Activated T-cell treated with anti-CD3 and anti-CD28 coated beads, Interleukin-2, amount 50 U/mL, for 24 hours (primary cell): ENCODE measurements around the gene C5orf63.
"Not testable (repeated sequence)": the region's sequence is repeated elsewhere in the genome, so short reads cannot be mapped to it uniquely, and the experiment has no call there.

Source experiments
- DNase-seq: peaks from one replicate; pipeline ENCODE4 v3.0.0-alpha.2; 2020
- H3K27ac Mint-ChIP-seq: 2 replicates; pipeline ENCODE4 v1.8.0; 2020; ENCODE audit warnings: mild to moderate bottlenecking, mixed read lengths
- H3K27me3 Mint-ChIP-seq: 2 replicates; pipeline ENCODE4 v1.8.0; 2020; ENCODE audit warnings: mixed read lengths
- H3K36me3 Mint-ChIP-seq: 2 replicates; pipeline ENCODE4 v1.8.0; 2020; ENCODE audit warnings: low read depth, mixed read lengths
- H3K4me1 Mint-ChIP-seq: 2 replicates; pipeline ENCODE4 v1.8.0; 2020; ENCODE audit warnings: low read depth, mixed read lengths
- H3K4me3 Mint-ChIP-seq: 2 replicates; pipeline ENCODE4 v1.8.0; 2020; ENCODE audit warnings: mild to moderate bottlenecking, moderate library complexity, mixed read lengths
- H3K9me3 Mint-ChIP-seq: 2 replicates; pipeline ENCODE4 v1.8.0; 2020; ENCODE audit warnings: mixed read lengths

The C5orf63 gene

DNA sequence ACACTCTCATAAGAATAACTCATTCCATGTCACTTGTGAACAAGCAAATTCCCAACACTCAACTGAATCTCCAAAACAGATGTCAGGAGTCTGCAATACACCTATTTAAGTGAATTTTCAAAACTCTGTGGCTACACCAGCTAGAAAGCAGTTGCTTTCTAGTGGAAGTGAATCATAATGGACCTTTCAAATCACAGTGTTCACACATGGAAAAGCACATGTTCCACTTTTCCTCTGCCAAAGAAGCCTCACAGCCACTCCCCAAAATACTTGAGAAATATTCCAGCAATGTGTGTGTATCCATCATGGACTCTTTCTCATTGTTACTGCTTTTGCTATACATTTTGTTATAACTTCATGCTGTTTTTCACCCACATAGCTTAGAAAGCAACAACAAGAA is 60.4 kb downstream of the C5orf63 start:
- H3K4me3 Mint-ChIP-seq: no peak overlapping the region

DNA sequence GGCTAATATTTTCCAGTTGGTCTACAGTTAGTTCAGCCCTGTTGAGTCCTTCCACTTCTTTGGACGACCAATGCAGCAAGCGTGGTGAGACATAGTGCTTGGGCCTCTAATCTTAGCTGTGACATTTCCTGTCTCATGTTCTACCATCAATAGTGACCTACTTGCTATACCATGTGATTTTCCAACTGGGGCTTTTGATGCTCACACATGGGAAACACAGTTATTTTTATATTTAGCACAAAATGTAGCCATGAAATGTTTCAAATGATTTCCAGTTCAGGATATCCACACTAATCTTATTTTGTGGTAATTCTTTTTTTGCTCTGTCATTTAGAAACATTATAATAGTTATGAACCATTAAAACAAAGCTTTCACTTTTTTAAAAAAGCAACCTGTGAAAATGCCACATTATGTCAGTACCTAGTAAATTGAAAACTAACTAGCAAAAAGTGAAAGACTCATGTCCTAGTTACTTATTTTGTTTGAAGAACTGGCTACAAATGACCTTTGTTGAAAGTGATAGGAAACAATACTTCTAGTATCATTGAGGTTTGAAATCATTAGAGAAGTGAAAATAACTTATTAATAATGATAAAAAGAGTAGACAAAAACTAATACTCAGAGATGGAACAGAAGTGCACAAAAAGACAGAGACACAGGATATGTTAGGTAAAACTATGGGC is 61.2 kb downstream of the C5orf63 start:
- no peak for DNase-seq
- no peak overlapping the region for H3K27ac Mint-ChIP-seq

More for the DNA sequence above, 60.4 kb downstream of the C5orf63 start:
- DNase-seq: no peak
- Mint-ChIP-seq H3K4me1 (peaks cover 41% of the 10 kb centered on the region), H3K27ac (no peak overlapping the region), H3K27me3 (no peaks in the 10 kb centered on the region), H3K9me3 (no peaks in the 10 kb centered on the region), H3K36me3 (no peaks in the 10 kb centered on the region)

DNA sequence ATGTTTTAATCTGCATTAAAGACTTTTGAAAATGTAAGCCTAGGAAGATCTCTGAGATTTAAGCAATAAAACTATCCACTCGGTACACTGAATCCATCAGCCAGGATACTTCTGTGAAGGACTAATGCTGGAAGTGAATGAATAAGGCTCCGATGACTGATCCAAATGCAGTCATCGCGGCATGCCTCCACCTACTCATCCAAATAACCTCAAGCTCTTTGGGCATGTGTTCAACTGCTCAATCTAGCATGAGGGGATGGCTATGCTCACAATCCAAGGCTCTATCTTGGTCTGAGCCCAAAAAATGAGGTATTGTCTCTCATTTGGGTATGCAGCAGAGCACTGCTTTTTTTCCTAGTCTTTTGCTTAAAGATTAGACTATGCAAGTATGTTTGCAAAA is 62.1 kb downstream of the C5orf63 start:
- Mint-ChIP-seq H3K4me1 (peaks cover 46% of the 10 kb centered on the region), H3K4me3 (no peak overlapping the region), H3K9me3 (no peaks in the 10 kb centered on the region), H3K27me3 (no peaks in the 10 kb centered on the region), H3K36me3 (no peaks in the 10 kb centered on the region), H3K27ac (no peak overlapping the region)
- DNase-seq: no peak

More for the DNA sequence above, 61.2 kb downstream of the C5orf63 start:
- H3K36me3 Mint-ChIP-seq: no peaks in the 10 kb centered on the region
- peaks cover 41% of the 10 kb centered on the region for H3K4me1 Mint-ChIP-seq
- no peak overlapping the region for H3K4me3 Mint-ChIP-seq
- H3K27me3 Mint-ChIP-seq: no peaks in the 10 kb centered on the region
- no peaks in the 10 kb centered on the region for H3K9me3 Mint-ChIP-seq

DNA sequence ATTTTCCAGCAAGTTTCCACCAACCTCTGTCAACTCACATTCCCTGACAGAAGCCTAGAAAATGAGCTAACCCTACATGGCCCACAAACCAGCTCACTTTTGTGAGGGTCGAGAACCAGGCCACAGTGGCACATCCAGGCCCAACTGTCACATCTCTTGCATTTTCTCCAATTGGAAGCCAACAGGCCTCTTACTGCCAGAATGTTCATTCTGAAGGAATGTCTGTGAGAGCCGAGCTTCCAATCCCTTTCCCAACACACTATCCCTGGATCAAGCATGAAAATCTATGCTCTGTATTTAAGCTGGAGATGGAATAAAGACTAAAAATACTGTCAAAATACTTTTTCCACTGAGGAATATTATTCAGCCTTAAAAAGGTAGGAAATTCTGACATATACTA is 62.9 kb downstream of the C5orf63 start:
- no peak for DNase-seq
- H3K4me3 Mint-ChIP-seq: no peak overlapping the region

DNA sequence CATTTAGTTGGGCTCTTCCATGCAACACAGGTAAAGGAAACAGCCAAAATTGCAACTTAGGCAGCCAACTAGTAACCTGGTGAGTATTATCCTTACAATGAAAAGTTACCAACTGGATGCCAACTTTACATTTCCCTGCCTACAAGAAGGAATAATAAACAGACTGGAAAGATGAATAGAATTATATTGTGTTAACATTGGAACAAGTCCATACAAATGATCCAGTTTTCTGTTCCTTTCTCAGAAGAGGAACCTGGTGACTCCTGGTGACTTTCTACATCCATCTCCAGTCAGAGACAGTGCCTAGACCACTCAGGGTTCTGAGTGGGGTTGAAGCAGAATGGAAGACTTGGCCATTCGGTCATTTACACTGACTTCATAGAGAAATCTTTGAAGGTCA is 63.5 kb downstream of the C5orf63 start:
- no peaks in the 10 kb centered on the region for H3K9me3 Mint-ChIP-seq
- DNase-seq: no peak
- H3K27me3 Mint-ChIP-seq: no peaks in the 10 kb centered on the region
- peaks cover 44% of the 10 kb centered on the region for H3K4me1 Mint-ChIP-seq
- no peak overlapping the region for H3K27ac Mint-ChIP-seq
- no peak overlapping the region for H3K4me3 Mint-ChIP-seq
- H3K36me3 Mint-ChIP-seq: no peaks in the 10 kb centered on the region

More for the DNA sequence above, 62.9 kb downstream of the C5orf63 start:
- no peak overlapping the region for H3K27ac Mint-ChIP-seq
- H3K36me3 Mint-ChIP-seq: no peaks in the 10 kb centered on the region
- H3K4me1 Mint-ChIP-seq: peaks cover 46% of the 10 kb centered on the region
- no peaks in the 10 kb centered on the region for H3K9me3 Mint-ChIP-seq
- no peaks in the 10 kb centered on the region for H3K27me3 Mint-ChIP-seq

DNA sequence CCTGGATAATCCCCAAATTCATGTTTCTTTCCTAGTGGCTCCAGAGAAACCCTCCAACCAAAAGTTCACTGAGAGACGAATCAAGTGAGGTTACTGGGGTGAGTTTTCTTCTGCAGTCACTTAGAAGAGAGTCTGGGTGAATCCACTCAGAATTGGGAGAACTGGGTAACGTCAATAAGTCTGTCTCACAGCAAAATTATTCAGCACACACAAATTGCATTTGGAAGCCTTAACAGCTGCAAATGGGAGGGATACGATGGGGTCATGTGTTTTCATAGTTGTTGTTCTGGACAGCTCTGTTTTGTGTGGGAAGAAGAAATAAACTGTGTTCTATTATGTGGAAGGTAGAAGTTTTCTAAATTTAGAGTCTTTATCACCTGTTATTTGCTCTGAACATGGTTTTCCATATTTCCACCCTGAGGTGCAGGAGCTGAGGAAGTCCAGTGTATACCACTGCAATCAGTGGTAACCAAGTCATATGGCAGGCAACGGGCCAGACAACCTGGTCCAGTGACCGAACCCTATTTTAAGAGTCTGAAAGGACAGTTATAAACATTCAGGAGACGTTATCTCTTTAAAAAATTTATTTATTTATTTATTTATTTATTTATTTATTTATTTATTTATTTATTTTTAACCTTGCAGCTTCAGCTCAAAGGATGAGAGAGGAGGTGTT is 64.9 kb downstream of the C5orf63 start:
- peaks cover 32% of the 10 kb centered on the region for H3K4me1 Mint-ChIP-seq
- no peaks in the 10 kb centered on the region for H3K9me3 Mint-ChIP-seq
- no peak for DNase-seq
- no peak overlapping the region for H3K27ac Mint-ChIP-seq
- no peaks in the 10 kb centered on the region for H3K36me3 Mint-ChIP-seq
- H3K4me3 Mint-ChIP-seq: no peak overlapping the region
- no peaks in the 10 kb centered on the region for H3K27me3 Mint-ChIP-seq

DNA sequence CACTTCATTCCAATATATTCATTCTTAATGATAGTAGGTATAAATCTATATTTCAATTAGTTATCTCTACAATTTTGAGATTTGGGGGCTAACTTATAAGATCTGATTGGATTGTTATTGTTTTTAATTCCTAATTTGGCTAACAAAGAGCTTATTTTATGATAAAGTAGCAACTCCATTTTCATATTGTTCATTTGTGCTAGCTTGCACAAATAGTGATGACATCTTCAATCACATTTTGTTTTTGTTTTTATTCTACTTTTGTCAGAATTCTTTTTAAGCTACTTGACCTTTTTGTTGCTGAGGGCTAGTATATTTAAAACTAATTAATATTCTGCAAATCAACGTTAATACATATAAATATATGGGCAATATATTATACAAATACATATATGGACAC is 65.8 kb downstream of the C5orf63 start:
- Mint-ChIP-seq H3K27me3 (no peaks in the 10 kb centered on the region), H3K4me1 (peaks cover 23% of the 10 kb centered on the region), H3K9me3 (no peaks in the 10 kb centered on the region), H3K36me3 (no peaks in the 10 kb centered on the region), H3K27ac (no peak overlapping the region), H3K4me3 (no peak overlapping the region)
- DNase-seq: no peak

DNA sequence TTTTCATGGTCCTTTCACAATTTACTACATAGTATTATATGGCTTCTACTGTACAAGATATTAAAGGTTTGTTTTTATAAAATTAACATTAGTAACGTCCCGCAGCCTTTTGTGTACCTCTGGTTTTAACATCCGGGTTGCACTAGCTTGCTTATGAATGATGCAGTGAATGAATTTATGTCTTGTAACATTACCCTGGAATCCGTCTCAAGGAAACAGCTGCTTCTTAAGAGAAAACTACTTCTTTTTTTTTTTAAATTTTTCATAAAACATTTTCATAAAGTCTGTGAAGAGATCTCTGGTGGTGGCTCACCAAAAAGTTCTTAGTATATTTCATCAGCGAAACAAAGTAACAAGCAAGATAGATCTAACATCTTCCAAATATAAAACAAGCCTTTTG is 66.6 kb downstream of the C5orf63 start:
- Mint-ChIP-seq H3K27ac (no peak overlapping the region), H3K4me1 (peaks cover 15% of the 10 kb centered on the region), H3K9me3 (no peaks in the 10 kb centered on the region), H3K4me3 (no peak overlapping the region), H3K36me3 (no peaks in the 10 kb centered on the region), H3K27me3 (no peaks in the 10 kb centered on the region)
- no peak for DNase-seq

DNA sequence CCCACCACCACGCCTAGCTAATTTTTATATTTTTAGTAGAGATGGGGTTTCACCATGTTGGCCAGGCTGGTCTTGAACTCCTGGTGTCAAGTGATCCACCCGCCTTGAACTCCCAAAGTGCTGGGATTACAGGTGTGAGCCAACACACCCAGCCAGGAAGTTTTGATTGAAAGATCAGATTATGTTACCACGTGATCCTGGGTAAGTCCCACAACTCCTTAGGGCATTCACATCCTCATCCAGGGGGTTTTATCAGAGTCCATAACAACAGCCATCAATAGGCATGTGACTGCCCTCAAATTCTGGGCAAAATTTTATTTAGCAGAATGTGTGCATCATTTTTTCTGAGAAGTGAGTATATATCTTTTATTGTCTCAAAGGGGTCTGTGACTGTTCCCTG is 68.0 kb downstream of the C5orf63 start:
- H3K27ac Mint-ChIP-seq: not testable (repeated sequence)

DNA sequence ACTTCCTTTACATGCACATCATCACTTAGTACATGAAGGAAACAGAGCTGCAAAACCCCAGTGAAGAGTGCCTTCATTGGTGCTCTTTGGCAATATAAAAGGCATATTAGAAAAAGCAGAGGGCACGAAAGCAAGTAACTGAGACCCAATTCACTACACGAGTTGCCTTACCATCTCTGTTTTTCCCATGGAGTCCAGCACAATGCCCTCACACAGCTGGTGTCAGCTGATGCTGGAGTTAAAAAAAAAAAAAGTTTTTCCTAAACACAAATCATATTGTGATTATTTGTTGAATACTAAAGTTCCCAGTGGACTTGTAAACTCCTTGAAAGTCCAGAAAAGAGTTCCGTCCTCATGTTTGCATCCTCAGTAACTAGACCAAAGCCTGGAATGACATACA is 68.6 kb downstream of the C5orf63 start:
- no peaks in the 10 kb centered on the region for H3K36me3 Mint-ChIP-seq
- no peaks in the 10 kb centered on the region for H3K27me3 Mint-ChIP-seq
- DNase-seq: no peak
- no peak overlapping the region for H3K4me3 Mint-ChIP-seq
- H3K4me1 Mint-ChIP-seq: peaks cover 10% of the 10 kb centered on the region
- no peaks in the 10 kb centered on the region for H3K9me3 Mint-ChIP-seq
- no peak overlapping the region for H3K27ac Mint-ChIP-seq

More for the DNA sequence above, 68.0 kb downstream of the C5orf63 start:
- not testable (repeated sequence) for H3K27me3 Mint-ChIP-seq, DNase-seq, H3K9me3 Mint-ChIP-seq, H3K4me3 Mint-ChIP-seq, H3K36me3 Mint-ChIP-seq, H3K4me1 Mint-ChIP-seq

DNA sequence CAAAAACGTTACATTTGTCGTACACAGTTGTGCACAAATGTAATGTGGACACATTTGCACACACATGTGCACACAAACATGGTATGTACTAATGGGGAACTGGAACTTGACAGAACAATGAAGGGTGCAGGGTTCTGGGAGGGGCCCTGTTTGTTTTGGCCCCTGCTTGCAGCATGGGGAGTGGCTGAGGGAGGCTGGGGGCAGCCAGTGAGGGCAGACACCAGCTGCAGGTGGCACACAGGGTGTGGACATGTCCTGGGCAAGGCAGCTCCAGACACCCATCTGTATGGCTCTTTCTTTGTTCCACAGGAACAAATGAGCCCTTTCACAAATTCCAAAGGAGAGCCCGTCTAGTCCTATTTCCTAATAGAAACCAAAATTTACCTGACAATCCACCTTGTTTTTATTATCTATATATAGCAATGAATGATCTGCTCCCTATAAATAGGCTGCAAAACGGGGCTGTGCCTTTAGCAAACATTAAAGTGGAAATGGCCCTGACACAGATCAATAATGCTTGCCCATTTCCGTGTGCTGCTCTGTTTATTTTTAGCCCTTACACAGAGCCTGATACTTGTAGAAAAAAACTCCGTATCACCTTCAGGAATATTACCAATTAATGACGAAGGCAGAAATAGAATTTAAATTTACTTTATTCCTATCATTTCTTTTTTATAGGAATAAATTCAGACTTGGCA is 69.4 kb downstream of the C5orf63 start:
- no peak overlapping the region for H3K4me3 Mint-ChIP-seq
- no peak for DNase-seq
- H3K9me3 Mint-ChIP-seq: no peaks in the 10 kb centered on the region
- H3K27ac Mint-ChIP-seq: no peak overlapping the region
- H3K36me3 Mint-ChIP-seq: no peaks in the 10 kb centered on the region
- peaks cover 5% of the 10 kb centered on the region for H3K4me1 Mint-ChIP-seq
- no peaks in the 10 kb centered on the region for H3K27me3 Mint-ChIP-seq

DNA sequence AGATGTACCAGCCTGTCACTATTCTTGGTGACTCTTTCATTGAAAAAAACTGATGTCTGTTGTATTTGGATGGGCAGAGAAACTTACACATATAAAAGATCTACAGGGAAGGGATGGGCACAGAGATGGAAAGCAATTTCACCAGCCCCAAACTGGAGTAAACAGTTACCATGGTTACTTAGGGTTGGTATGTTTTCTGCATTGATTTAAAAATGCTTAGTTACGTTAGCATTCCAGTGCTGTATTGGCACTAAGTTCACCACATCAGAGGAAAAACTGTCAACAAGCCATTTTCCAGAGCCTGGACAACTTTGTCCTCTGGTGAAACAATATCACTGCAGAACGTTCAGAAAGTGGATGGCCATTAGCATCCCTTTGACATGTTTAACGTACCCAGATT is 70.9 kb downstream of the C5orf63 start:
- Mint-ChIP-seq H3K4me1 (peaks cover 5% of the 10 kb centered on the region), H3K4me3 (no peak overlapping the region), H3K9me3 (no peaks in the 10 kb centered on the region), H3K36me3 (no peaks in the 10 kb centered on the region), H3K27me3 (no peaks in the 10 kb centered on the region), H3K27ac (no peak overlapping the region)
- no peak for DNase-seq

DNA sequence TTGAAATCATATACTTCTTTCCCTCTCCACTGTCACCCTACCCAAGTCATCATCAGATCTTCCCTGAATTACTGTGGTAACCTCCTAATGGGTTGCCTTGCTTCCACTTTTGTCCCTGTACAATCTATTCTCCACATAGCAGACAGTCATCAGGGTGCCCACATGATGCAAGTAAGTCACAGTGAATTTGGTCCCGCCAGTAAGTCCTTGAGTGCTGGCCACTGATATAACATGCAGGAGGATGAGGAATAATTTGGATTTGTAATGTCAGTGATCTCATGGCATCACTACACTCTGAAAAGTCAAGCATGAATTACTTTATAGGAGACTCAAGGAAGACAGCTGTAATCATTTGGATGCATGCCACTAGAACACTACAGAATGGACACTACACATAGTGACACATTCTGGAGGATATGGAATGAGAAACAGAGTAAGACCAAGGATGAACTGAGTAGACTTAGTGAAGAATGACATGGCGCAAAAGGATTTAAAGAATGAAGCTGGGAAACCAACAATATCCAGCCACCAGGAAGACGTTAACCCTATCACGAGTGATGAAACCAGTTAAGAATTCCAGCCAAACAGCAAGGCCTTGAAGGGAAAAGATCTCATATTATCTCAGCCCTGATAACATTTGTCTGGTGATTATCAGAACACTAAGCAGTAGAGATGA is 71.5 kb downstream of the C5orf63 start:
- Mint-ChIP-seq H3K27me3 (no peaks in the 10 kb centered on the region), H3K4me1 (peaks cover 2% of the 10 kb centered on the region), H3K4me3 (no peak overlapping the region), H3K9me3 (no peaks in the 10 kb centered on the region), H3K27ac (no peak overlapping the region), H3K36me3 (no peaks in the 10 kb centered on the region)
- no peak for DNase-seq
